HepG2 (cell line): ENCODE data around the gene TAS2R1. TPM values are rescaled to one million over a fixed set of nuclear protein-coding genes. Genes with fewer than 3 reads are reported as not detected.

Source experiments
- ATAC-seq: fragments of 200-7000 bp; cut with Tn5 transposase; 3 replicates; pipeline ENCODE4 v1.9.1; 2020; ENCODE audit warnings: mild to moderate bottlenecking, moderate library complexity
- BruUV-seq: library from RNA; stranded (reverse); fragments of 400-500 nt; replicated peaks from 2 replicates; lab custom pipeline; 2021; lab: Mats Ljungman, UMichigan
- CTCF ChIA-PET: fragments of 300-600 bp; formaldehyde crosslinking; extraction: SDS; loops from one replicate; lab custom pipeline; 2021; ENCODE audit warnings: low total read pairs, inconsistent platforms, low intra/inter-chr PET ratio; lab: Yijun Ruan, JAX
- POLR2A ChIA-PET: fragments of 350-600 bp; sonication (Branson Sonifier 250); formaldehyde crosslinking; loops from one replicate; lab custom pipeline; 2020; ENCODE audit warnings: antibody characterized with exemption, inconsistent platforms; lab: Yijun Ruan, JAX
- DNase-seq: peaks from one replicate; pipeline ENCODE4 v3.0.0-alpha.2; 2015; ENCODE audit warnings: low spot score
- FAIRE-seq: peaks from 3 replicates; lab custom pipeline; 2011; peaks lifted over from hg19 to GRCh38; lab: Jason Lieb, UNC
- H2AFZ ChIP-seq: one replicate; pipeline ENCODE4 v1.6.1; 2011; ENCODE audit warnings: low read length, inconsistent platforms
- H3K27ac ChIP-seq: fragments of 300-600 bp; 3 replicates; pipeline ENCODE4 v1.8.0; 2011; ENCODE audit warnings: mixed run types, mild to moderate bottlenecking, mixed read lengths, low read length, inconsistent platforms; ENCODE audit not compliant: insufficient read depth; ENCODE audit errors: extremely low read length
- H3K27me3 ChIP-seq, 2 experiments: fragments of 200-600 bp in 1 of 2; 2 replicates in 1 of 2; 3 replicates in 1 of 2; pipeline versions ENCODE4 v1.6.0 to v1.8.0; 2011; ENCODE audit warnings: low read length in 2 of 2, mild to moderate bottlenecking in 2 of 2, moderate library complexity in 2 of 2, inconsistent platforms in 1 of 2; ENCODE audit not compliant: insufficient read depth in 2 of 2, control insufficient read depth in 1 of 2
- H3K36me3 ChIP-seq, 2 experiments: fragments of 200-600 bp in 1 of 2; replicated peaks in 1 of 2; 2 replicates in 1 of 2; 3 replicates in 1 of 2; pipeline versions ENCODE4 v1.5.1 to v1.8.0; 2011; ENCODE audit warnings: low read length in 2 of 2, inconsistent platforms in 1 of 2; ENCODE audit not compliant: insufficient read depth in 2 of 2, control insufficient read depth in 1 of 2
- H3K4me1 ChIP-seq: 2 replicates; pipeline ENCODE4 v1.5.1; 2012; ENCODE audit warnings: low read length, inconsistent platforms; ENCODE audit not compliant: insufficient read depth
- H3K4me2 ChIP-seq: 2 replicates; pipeline ENCODE4 v1.6.0; 2011; ENCODE audit warnings: low read depth, low read length, inconsistent platforms
- H3K4me3 ChIP-seq, 3 experiments: fragments of 200-600 bp in 1 of 3; sonication (generic), shearing (Covaris generic) in 1 of 3; replicated peaks in 1 of 3; 2 replicates each; pipeline ENCODE4 v1.5.1; 2011 to 2016; ENCODE audit warnings: low read length in 3 of 3, inconsistent platforms in 2 of 3, low read depth in 2 of 3, mild to moderate bottlenecking in 2 of 3, control low read depth in 1 of 3, mixed read lengths in 1 of 3; ENCODE audit not compliant: insufficient read depth in 1 of 3
- H3K79me2 ChIP-seq: one replicate; pipeline ENCODE4 v1.6.1; 2011; ENCODE audit warnings: low read length, inconsistent platforms; ENCODE audit not compliant: insufficient read depth
- H3K9ac ChIP-seq: 2 replicates; pipeline ENCODE4 v1.6.0; 2011; ENCODE audit warnings: mild to moderate bottlenecking, low read depth, low read length, inconsistent platforms; ENCODE audit not compliant: insufficient read depth
- H3K9me3 ChIP-seq: 2 replicates; pipeline ENCODE4 v1.5.1; 2012; ENCODE audit warnings: mild to moderate bottlenecking, low read length
- H4K20me1 ChIP-seq: 2 replicates; pipeline ENCODE4 v1.6.0; 2011; ENCODE audit warnings: inconsistent platforms, mild to moderate bottlenecking, low read length, moderate library complexity; ENCODE audit not compliant: insufficient read depth
- DNMT1 ChIP-seq: sonication (generic); formaldehyde crosslinking; IDR thresholded peaks from 2 replicates; pipeline ENCODE4 v1.5.1; 2020; ENCODE audit warnings: mild to moderate bottlenecking, missing genetic modification reagents
- GZF1 ChIP-seq: sonication (generic); formaldehyde crosslinking; IDR thresholded peaks from 2 replicates; pipeline ENCODE4 v1.5.1; 2020; ENCODE audit warnings: mild to moderate bottlenecking, missing genetic modification reagents
- MAFK ChIP-seq, 2 experiments: IDR thresholded peaks in 1 of 2; conservative IDR thresholded peaks in 1 of 2; 2 replicates each; pipeline ENCODE4 v1.6.1; 2011; ENCODE audit warnings: improper control_type of control experiment in 2 of 2, low read length in 2 of 2
- NAIF1 ChIP-seq: sonication (generic); formaldehyde crosslinking; IDR thresholded peaks from 2 replicates; pipeline ENCODE4 v1.5.0; 2020; ENCODE audit warnings: mild to moderate bottlenecking, missing genetic modification reagents, borderline replicate concordance
- NBN ChIP-seq: fragments of 450-650 bp; conservative IDR thresholded peaks from 2 replicates; pipeline ENCODE4 v1.6.1; 2017
- NFYB ChIP-seq: sonication (generic); formaldehyde crosslinking; IDR thresholded peaks from 2 replicates; pipeline ENCODE4 v1.4.0; 2020; ENCODE audit warnings: missing genetic modification reagents
- TRIM24 ChIP-seq: sonication (generic); formaldehyde crosslinking; IDR thresholded peaks from 2 replicates; pipeline ENCODE4 v1.8.0; 2022; ENCODE audit warnings: mild to moderate bottlenecking, missing genetic modification reagents
- ZFP36L1 ChIP-seq: sonication (generic); formaldehyde crosslinking; IDR thresholded peaks from 2 replicates; pipeline ENCODE4 v1.8.0; 2022; ENCODE audit warnings: mild to moderate bottlenecking, missing genetic modification reagents, moderate library complexity
- ZNF7 ChIP-seq: IDR thresholded peaks from 2 replicates; pipeline ENCODE4 v1.6.1; 2016; ENCODE audit warnings: missing biosample characterization, missing genetic modification reagents
- ZSCAN9 ChIP-seq: IDR thresholded peaks from 2 replicates; pipeline ENCODE4 v1.6.1; 2016; ENCODE audit warnings: borderline replicate concordance
- WGBS: methylation state at CpG from one replicate; pipeline ENCODE4 v1.1.6; 2017; ENCODE audit warnings: low lambda C conversion rate; 5-methylcytosine and 5-hydroxymethylcytosine counted together
- in situ Hi-C: cut with HindIII; loops from 2 replicates; pipeline ENCODE4 v1.10.0; 2017; ENCODE audit warnings: low pct_unique_long_range_greater_than_20kb; ENCODE audit not compliant: extremely low pct_ligation_motif_present
- intact Hi-C: fragments of 100-400 bp; cut with micrococcal nuclease; formaldehyde crosslinking; loops from one replicate; pipeline ENCODE4 v1.10.0; 2022; ENCODE audit not compliant: unreplicated experiment
- polyA plus RNA-seq, 8 experiments: library from polyadenylated mRNA; depleted of rRNA in 3 of 8; stranded (reverse) in 7 of 8; unstranded in 1 of 8; fragments of >200 nt; fragmentation: Illumina TruSeq in 4 of 8; extraction: Trizol in 4 of 8; gene quantifications; 2 replicates each; pipeline versions ENCODE4 v1.2.1 to v1.2.3, GENCODE V29; 2011 to 2016; ENCODE audit warnings: low read depth in 4 of 8, missing spikeins in 1 of 8, mixed read lengths in 1 of 8; ENCODE audit not compliant: insufficient read depth in 1 of 8
- total RNA-seq, 5 experiments: library from RNA; depleted of rRNA; stranded (reverse); fragments of >200 nt; fragmentation: Illumina TruSeq; extraction: Trizol; gene quantifications; 2 replicates each; pipeline ENCODE4 v1.2.3, GENCODE V29; 2016; ENCODE audit warnings: low read depth in 1 of 5

TAS2R1 gene
- total and polyA plus RNA-seq, 2 of the 13 experiments (the other 11 are each of a cell fraction or from before 2014, with no cell fraction given) = not detected

- Histone ChIP-seq H3K27ac (no peak overlapping the region), H3K4me3 (no peak overlapping the region), H4K20me1 (no peaks in the 10 kb centered on the region), H3K36me3 (no peaks in the 10 kb centered on the region), H3K9ac (no peak overlapping the region)
- 0% methylated on average over 5 of the region's 6 CpGs for WGBS
- ATAC-seq = no peak
- CTCF ChIA-PET = no interaction called here
- POLR2A ChIA-PET = no interaction called here
- no peak for FAIRE-seq
- no peak for TF ChIP-seq GZF1
- no peak for TF ChIP-seq NFYB
- no peak for TF ChIP-seq NBN
- TF ChIP-seq ZSCAN9 (CRISPR knock-in tag) = no peak
- no peak for TF ChIP-seq DNMT1
- no peak for TF ChIP-seq TRIM24 (CRISPR knock-in tag)
- no peak for TF ChIP-seq NAIF1 (CRISPR knock-in tag)
- TF ChIP-seq, all 625 proteins: peak for 0
- in situ Hi-C loops (no loop called here), intact Hi-C loops (no loop called here)
- no peak for DNase-seq
- H3K9me3 ChIP-seq = no peaks in the 10 kb centered on the region
- no peak overlapping the region for H2AFZ ChIP-seq
- no TSS peak for BruUV-seq
- no peaks in the 10 kb centered on the region for H3K4me1 ChIP-seq
- H3K27me3 ChIP-seq = no peaks in the 10 kb centered on the region
- no peaks in the 10 kb centered on the region for H3K79me2 ChIP-seq
- no peak overlapping the region for H3K4me2 ChIP-seq
Observed at GRCh38 chr5:9588254-9588653, 41.9 kb downstream of the TAS2R1 start.

DNA sequence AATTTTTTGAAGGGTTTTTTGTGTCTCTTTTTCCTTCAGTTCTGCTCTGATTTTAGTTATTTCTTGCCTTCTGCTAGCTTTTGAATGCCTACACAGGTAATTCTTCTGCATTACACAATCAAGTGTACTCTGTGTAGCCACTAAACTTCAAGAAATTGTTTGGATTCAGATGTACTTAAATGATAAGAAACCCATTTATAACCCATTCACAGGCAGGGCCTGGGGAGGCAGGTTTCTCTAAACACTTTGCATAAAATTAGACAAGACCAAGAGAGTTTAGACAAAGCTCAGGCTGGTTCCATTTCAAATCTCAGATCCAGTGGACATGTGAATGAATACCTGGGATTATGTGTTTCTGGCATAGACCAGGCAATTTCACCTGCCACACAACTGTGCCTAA, 43.0 kb downstream of the TAS2R1 start:
- H4K20me1 ChIP-seq = no peaks in the 10 kb centered on the region
- H3K9ac ChIP-seq = no peak overlapping the region
- H3K9me3 ChIP-seq = no peaks in the 10 kb centered on the region
- no peak overlapping the region for H2AFZ ChIP-seq
- DNase-seq = no peak
- in situ Hi-C loops = no loop called here
- H3K4me1 ChIP-seq = no peaks in the 10 kb centered on the region
- no peaks in the 10 kb centered on the region for H3K79me2 ChIP-seq
- no peak overlapping the region for H3K4me2 ChIP-seq
- no peaks in the 10 kb centered on the region for H3K27me3 ChIP-seq
- ATAC-seq = no peak
- CTCF ChIA-PET = no interaction called here
- TF ChIP-seq MAFK (conservative IDR thresholded peaks at IDR 0.05 in 1 of 2, IDR thresholded peaks at IDR 0.05 in 1 of 2; ENCODE audit: low read length in 2 of 2) (no peak), ZFP36L1 (CRISPR knock-in tag) (no peak), ZNF7 (no peak)
- TF ChIP-seq, all 625 proteins: peak for 0
- Histone ChIP-seq H3K36me3 (no peaks in the 10 kb centered on the region), H3K27ac (no peak overlapping the region), H3K4me3 (no peak overlapping the region)
- FAIRE-seq = no peak
- POLR2A ChIA-PET = no interaction called here
- intact Hi-C loops = no loop called here
- no TSS peak for BruUV-seq
